Left hindlimb (tissue), 1 donor: ENCODE data around the gene SETBP1.

ENCODE experiments used
- DNase-seq: peaks from one replicate; pipeline ENCODE4 v3.0.0-alpha.2; 2018

The SETBP1 gene

GRCh38 chr18:44819944-44820510 lies 139.3 kb downstream of the SETBP1 start:
- DNase-seq: no peak

GRCh38 chr18:44821924-44822323 lies 141.2 kb downstream of the SETBP1 start:
- no peak for DNase-seq

GRCh38 chr18:44823286-44823685 lies 142.6 kb downstream of the SETBP1 start:
- no peak for DNase-seq

- DNase-seq: no peak
Measured at GRCh38 chr18:44823782-44824181, 143.1 kb downstream of the SETBP1 start.

- no peak for DNase-seq
Measured at GRCh38 chr18:44824884-44825283, 144.2 kb downstream of the SETBP1 start.

GRCh38 chr18:44826418-44827259 lies 146.0 kb downstream of the SETBP1 start:
- DNase-seq: peak; percentile 86

- DNase-seq: no peak
Measured at GRCh38 chr18:44828080-44828479, 147.4 kb downstream of the SETBP1 start.

- DNase-seq: no peak
Measured at GRCh38 chr18:44830581-44830980, 149.9 kb downstream of the SETBP1 start.

GRCh38 chr18:44833786-44834185 lies 153.1 kb downstream of the SETBP1 start:
- no peak for DNase-seq

- DNase-seq: no peak
Measured at GRCh38 chr18:44834867-44835469, 154.3 kb downstream of the SETBP1 start.

GRCh38 chr18:44835703-44836102 lies 155.0 kb downstream of the SETBP1 start:
- no peak for DNase-seq

GRCh38 chr18:44836263-44836662 lies 155.6 kb downstream of the SETBP1 start:
- DNase-seq: no peak

- no peak for DNase-seq
Measured at GRCh38 chr18:44837482-44838180, 156.9 kb downstream of the SETBP1 start.

- DNase-seq: no peak
Measured at GRCh38 chr18:44838971-44839666, 158.4 kb downstream of the SETBP1 start.

GRCh38 chr18:44840058-44840790 lies 159.5 kb downstream of the SETBP1 start:
- no peak for DNase-seq

GRCh38 chr18:44841221-44841620 lies 160.5 kb downstream of the SETBP1 start:
- DNase-seq: no peak

GRCh38 chr18:44841752-44842587 lies 161.3 kb downstream of the SETBP1 start:
- no peak for DNase-seq

- no peak for DNase-seq
Measured at GRCh38 chr18:44842588-44843412, 162.1 kb downstream of the SETBP1 start.

- no peak for DNase-seq
Measured at GRCh38 chr18:44844486-44844885, 163.8 kb downstream of the SETBP1 start.

GRCh38 chr18:44846450-44846849 lies 165.8 kb downstream of the SETBP1 start:
- DNase-seq: no peak
